GOT3 (cell line): ENCODE results near the gene LGALS12.

Experiments
- DNase-seq: peaks from one replicate; lab custom pipeline; 2025; ENCODE audit warnings: mixed read lengths; lab: John Stamatoyannopoulos, UW

Gene LGALS12

GRCh38 chr11:63505857-63506528, at the start of gene LGALS12:
Gene LGALS12, plus strand, starts transcription at chr11:63506084. Its CDS starts 375 bp downstream, at chr11:63506459.
- DNase-seq = no peak

DNA sequence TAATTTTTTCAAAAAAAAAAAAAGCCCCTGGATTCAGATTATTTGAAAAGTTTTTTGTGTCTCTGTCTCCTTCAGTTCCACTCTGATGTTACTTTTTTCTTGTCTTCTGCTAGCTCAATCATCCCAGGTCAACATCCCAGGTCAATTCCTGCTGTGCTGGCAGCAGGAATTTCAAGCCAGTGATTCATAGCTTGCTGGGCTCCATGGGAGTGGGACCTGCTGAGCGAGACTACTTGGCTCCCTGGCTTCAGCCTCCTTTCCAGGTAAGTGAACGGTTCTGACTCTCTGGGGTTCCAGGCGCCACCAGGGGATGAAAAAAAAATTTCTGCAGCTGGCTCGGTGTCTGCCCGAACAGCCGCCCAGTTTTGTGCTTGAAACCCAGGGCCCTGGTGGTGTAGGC, 46.3 kb upstream of the LGALS12 start:
- DNase-seq = no peak

GRCh38 chr11:63462137-63462536, 43.7 kb upstream of the LGALS12 start:
- no peak for DNase-seq

DNA sequence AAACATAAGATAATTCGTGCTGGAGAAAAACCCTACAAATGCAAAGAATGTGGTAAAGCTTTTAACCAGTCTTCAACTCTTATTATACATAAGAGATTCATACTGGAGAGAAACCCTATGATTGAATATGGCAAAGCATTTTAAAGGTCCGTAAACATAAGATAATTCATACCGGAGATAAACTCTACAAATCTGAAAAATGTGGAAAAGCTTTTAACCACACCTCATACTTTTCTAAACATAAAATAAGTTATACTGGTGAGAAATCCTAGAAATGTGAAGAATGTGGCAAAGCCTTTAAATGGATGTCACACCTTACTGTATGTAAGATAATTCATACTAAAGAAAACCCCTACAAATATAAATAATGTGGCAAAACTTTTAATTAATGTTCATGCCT, 35.6 kb upstream of the LGALS12 start:
- DNase-seq = no peak

GRCh38 chr11:63472372-63472771, 33.5 kb upstream of the LGALS12 start:
- DNase-seq = no peak

GRCh38 chr11:63476618-63477017, 29.3 kb upstream of the LGALS12 start:
- no peak for DNase-seq

- DNase-seq = no peak
These were observed 27.0 kb upstream of the LGALS12 start for GRCh38 chr11:63478896-63479295.

GRCh38 chr11:63480039-63480438, 25.8 kb upstream of the LGALS12 start:
- DNase-seq = no peak

GRCh38 chr11:63485777-63486176, 20.1 kb upstream of the LGALS12 start:
- DNase-seq = no peak

GRCh38 chr11:63488789-63489188, 17.1 kb upstream of the LGALS12 start:
- DNase-seq = no peak

- no peak for DNase-seq
These were observed 16.0 kb upstream of the LGALS12 start for GRCh38 chr11:63489879-63490278.

GRCh38 chr11:63490551-63491239, 15.2 kb upstream of the LGALS12 start, which contains the start of gene PLAAT5:
Gene PLAAT5, minus strand, starts transcription at chr11:63491167. Its CDS starts 133 bp downstream, at chr11:63491034.
- no peak for DNase-seq

GRCh38 chr11:63491240-63491587, 14.7 kb upstream of the LGALS12 start:
- no peak for DNase-seq

GRCh38 chr11:63491636-63492372, 14.1 kb upstream of the LGALS12 start:
- no peak for DNase-seq

GRCh38 chr11:63492441-63492840, 13.4 kb upstream of the LGALS12 start:
- DNase-seq = no peak

GRCh38 chr11:63493127-63493526, 12.8 kb upstream of the LGALS12 start:
- no peak for DNase-seq

- no peak for DNase-seq
These were observed 10.9 kb upstream of the LGALS12 start for GRCh38 chr11:63494975-63495374.

- DNase-seq = no peak
These were observed 6.0 kb upstream of the LGALS12 start for GRCh38 chr11:63499874-63500273.

- no peak for DNase-seq
These were observed 4.6 kb upstream of the LGALS12 start for GRCh38 chr11:63501236-63501635.

DNA sequence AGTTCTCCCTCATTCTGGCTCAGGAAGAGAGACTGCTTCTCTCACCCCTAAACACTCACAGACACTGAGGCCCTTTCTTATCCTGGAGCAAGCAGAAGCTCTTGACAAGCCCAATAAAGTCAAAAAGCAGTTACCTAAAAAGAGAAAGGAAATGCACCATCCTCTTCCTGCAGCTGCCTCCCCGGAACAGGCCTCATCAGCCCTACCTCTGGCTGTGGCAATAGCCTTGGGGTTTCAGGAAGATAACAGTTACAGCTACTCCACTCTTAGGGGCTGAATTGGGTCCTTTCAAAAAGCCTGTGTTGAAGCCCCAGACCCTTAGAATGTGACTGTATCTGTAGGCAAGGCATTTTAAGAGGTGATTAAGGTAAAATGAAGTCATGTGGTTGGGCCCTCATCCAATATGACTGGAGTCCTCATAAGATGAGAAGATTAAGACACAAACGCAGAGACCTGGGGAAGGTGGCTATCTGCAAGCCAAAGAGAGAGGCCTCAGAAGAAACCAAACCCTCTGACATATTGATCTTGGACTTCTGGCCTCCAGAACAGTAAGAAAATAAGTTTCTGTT, 3.5 kb upstream of the LGALS12 start:
- DNase-seq = no peak

- DNase-seq = no peak
These were observed 2.4 kb upstream of the LGALS12 start for GRCh38 chr11:63503492-63503891.

GRCh38 chr11:63504054-63504453, 1.8 kb upstream of the LGALS12 start:
- no peak for DNase-seq
